ENCODE measurements around the gene DCTD.

- TF ChIP-seq CTCF (conservative IDR thresholded peaks at IDR 0.05; ENCODE audit: low read depth, low read length) (no peak), EZH2 (IDR thresholded peaks at IDR 0.05; ENCODE audit: borderline replicate concordance, low read depth, low read length, poor library complexity, severe bottlenecking) (no peak)
These were observed 31.5 kb downstream of the DCTD start for GRCh38 chr4:182885738-182886077.
